ENCODE results near the gene WDR18.

DNA sequence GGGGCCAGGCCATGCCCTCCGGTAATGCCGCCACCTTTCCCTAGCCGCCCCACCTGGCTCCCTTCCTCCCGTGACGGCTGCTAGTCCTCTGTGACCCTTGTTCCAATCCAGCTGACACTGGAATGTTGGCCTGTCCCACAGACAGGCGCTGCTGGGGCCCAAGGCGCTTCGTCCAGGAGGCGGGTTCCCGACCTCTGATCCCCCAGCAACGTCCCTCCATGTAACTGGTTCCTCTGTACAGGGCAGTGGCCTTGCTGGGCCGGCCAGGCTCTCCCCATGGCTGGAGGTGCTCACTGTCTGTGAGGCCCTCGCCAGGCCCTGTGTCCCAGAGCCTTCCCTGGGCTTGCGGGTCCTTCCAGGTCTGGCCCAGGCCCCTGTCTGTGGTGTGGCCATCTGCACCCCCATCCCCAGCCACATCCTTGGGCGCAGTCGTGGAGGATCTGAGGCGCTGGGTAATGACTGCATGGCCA is 9.3 kb downstream of the WDR18 start:
- TF ChIP-seq POLR2A (IDR thresholded peaks at IDR 0.05; ENCODE audit: low read depth): no peak
- TF ChIP-seq, protein P1, sequence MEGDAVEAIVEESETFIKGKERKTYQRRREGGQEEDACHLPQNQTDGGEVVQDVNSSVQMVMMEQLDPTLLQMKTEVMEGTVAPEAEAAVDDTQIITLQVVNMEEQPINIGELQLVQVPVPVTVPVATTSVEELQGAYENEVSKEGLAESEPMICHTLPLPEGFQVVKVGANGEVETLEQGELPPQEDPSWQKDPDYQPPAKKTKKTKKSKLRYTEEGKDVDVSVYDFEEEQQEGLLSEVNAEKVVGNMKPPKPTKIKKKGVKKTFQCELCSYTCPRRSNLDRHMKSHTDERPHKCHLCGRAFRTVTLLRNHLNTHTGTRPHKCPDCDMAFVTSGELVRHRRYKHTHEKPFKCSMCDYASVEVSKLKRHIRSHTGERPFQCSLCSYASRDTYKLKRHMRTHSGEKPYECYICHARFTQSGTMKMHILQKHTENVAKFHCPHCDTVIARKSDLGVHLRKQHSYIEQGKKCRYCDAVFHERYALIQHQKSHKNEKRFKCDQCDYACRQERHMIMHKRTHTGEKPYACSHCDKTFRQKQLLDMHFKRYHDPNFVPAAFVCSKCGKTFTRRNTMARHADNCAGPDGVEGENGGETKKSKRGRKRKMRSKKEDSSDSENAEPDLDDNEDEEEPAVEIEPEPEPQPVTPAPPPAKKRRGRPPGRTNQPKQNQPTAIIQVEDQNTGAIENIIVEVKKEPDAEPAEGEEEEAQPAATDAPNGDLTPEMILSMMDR (IDR thresholded peaks at IDR 0.05): no peak

Measured in esophagus muscularis mucosa (tissue), 3 donors.